ENCODE measurements around the gene RPL14.

DNA sequence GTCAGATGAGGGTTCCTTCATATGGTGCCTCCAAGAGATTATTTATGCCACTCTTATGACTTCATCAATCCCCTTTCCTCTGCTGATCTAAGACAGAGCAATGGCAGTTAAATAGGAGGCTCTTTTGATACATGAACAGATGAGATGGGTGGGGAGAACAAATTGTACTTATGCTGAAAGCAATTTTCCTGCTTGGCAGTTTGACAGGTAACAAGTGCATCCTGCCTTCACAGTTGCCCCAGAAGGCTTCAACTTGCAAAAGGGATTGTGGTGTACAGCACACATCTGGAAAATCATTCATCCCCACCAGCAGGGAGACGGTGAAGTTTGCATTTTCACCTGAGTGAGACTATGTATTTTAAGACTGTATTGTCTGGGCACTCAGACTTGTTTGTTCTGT, 42.9 kb upstream of the RPL14 start:
- TF ChIP-seq, protein P1, sequence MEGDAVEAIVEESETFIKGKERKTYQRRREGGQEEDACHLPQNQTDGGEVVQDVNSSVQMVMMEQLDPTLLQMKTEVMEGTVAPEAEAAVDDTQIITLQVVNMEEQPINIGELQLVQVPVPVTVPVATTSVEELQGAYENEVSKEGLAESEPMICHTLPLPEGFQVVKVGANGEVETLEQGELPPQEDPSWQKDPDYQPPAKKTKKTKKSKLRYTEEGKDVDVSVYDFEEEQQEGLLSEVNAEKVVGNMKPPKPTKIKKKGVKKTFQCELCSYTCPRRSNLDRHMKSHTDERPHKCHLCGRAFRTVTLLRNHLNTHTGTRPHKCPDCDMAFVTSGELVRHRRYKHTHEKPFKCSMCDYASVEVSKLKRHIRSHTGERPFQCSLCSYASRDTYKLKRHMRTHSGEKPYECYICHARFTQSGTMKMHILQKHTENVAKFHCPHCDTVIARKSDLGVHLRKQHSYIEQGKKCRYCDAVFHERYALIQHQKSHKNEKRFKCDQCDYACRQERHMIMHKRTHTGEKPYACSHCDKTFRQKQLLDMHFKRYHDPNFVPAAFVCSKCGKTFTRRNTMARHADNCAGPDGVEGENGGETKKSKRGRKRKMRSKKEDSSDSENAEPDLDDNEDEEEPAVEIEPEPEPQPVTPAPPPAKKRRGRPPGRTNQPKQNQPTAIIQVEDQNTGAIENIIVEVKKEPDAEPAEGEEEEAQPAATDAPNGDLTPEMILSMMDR (IDR thresholded peaks at IDR 0.05), result no peak
- TF ChIP-seq POLR2A (IDR thresholded peaks at IDR 0.05), result no peak
